ENCODE measurements around the gene FBXO3.

FBXO3 gene

DNA sequence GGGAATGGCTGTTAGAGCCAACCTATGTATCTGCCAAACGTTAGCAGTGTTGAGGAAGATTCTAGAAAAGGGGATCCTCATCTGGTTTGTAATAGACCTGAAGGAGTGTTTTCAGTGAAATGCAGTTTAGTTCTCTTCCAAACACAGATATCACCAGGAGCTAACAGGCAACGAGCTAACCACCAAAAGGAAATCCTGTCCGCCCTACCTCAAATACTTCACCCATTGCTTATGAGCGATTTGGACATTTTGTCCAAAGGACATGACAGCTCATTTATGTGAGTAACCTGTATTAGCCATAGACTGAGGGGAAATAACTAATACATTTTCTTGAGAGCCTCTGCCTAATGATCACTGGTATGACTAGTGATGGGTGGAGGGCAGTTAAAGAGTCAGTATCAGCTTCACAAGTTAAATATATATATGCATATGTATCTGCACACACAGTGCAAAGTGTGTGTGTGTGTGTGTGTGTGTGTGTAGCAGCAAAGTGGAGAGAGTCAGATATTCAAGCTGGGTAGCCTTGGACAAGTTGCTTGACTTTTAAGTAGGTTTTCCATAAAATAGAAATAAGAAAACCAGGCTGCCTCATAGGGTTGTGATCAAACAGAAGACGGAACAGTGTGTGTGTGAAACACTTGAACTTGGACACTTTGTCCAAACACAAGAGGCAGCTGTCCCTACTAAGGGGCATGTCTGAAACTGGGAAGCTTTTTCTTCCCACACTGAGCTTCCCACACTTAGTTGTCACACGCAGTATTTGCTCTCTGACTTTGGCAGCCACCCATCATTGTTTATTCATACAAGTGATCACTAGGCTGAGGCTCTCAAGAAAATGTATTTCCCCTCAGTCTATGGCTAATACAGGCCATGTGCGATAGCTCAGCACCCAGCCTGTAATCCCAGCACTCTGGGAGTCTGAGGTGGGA, 72.8 kb downstream of the FBXO3 start:
- DNase-seq (ENCODE audit: low spot score) = peak; percentile 90

- DNase-seq (ENCODE audit: low spot score) = peak; percentile 88
Observed at GRCh38 chr11:33700502-33701271, 73.6 kb downstream of the FBXO3 start, which contains the start of gene C11orf91. Gene C11orf91, minus strand, starts transcription at chr11:33700826. Its CDS starts 86 bp downstream, at chr11:33700740.

DNA sequence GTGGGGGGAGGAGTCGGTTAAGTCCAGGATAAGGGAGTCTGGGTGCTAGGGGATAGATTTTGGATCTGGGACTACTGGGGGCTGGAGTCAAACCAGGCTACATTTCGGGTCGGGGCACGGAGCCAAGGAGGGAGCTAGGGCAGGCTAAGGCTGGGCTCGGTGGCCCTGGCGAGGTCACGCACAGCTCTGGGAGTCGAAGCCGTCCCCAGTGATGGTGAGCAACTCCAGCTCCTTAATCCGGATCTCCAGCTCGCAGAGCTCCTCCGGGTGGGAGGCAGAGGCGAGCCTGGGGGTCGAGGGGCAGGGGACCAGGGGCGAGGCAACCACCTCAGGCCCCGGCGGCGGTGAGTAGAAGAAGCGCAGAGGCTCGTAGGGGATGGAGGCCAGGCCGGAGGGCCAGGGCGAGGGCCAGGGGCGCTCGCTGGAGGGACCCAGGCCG, 74.2 kb downstream of the FBXO3 start:
- no peak for DNase-seq (ENCODE audit: low spot score)

DNA sequence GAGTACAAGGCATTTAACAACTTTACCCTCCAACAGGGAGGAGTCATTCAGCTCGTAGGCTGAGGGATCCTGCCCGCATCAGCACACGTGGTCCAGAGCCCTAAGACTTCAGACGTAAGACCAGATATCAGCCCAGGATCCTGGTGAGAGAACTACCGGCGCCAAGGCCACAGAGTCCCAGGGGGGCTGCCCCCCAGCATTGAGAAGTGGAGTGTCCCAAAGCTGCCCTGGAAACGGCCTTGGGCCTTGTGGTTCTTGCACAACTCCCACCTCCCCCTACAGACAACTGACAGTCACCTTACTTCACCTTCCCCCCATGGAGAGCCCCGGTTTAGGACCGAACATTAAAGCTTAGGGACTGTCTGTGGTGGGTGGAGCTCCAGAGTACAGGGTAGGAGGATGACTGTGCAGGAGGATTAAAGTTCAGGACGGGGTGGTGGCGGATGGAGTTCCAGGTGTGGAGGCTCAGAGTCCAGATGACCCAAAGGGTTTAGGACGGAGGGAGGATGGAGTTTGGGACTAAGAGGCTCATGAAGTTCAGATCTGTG, 74.7 kb downstream of the FBXO3 start:
- no peak for DNase-seq (ENCODE audit: low spot score)

GRCh38 chr11:33698921-33699320, 75.4 kb downstream of the FBXO3 start:
- no peak for DNase-seq (ENCODE audit: low spot score)

DNA sequence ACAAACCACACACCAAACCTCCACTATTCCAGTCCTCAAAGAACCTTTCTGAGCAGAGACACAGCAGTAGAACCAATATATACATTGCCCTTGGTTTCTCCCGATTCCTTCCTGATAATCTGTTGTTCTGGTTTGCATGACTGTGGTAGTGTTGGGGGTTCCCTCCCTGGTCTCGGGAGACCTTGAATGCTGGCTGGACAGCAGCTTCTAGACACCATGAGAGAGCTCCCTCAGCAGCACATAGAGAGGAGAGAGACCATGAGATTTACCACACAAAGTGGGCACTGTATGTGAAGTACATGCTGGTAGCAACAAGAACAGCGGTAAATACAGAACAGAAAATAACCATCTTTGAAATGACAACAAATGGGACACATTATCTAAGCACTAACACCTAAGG, 76.3 kb downstream of the FBXO3 start:
- no peak for DNase-seq (ENCODE audit: low spot score)

DNA sequence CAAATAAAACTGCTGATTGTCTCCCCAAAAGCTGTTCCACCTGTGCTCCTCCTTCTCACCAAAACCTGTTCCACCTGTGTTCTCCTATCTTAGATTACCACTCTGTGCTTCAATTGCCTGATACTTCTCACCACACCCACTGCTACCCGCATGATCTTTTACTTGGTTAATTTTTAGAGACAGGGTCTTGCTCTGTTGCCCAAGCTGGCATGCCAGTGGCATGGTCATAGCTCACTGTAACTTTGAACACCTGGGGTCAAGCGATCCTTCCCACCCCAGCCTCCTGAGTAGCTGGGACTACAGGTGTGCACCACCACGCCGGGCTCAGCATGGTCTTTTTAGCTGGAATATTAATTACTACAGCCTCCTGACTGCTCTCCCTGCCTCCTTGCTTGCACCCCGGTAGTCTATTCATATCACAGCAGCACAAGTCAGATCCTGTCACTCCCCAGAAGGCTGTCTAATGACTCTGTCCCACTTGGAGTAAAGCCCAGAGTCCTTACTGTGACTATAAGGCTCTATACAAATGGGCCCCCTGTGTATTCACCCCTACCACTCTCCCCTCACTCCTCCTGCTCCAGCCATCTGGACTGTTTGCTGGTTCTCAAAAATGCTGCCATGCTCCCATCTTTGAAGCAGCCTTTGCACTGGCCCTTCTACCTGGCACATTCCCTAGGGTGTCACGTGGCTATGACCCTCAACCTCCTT, 77.2 kb downstream of the FBXO3 start:
- no peak for DNase-seq (ENCODE audit: low spot score)

DNA sequence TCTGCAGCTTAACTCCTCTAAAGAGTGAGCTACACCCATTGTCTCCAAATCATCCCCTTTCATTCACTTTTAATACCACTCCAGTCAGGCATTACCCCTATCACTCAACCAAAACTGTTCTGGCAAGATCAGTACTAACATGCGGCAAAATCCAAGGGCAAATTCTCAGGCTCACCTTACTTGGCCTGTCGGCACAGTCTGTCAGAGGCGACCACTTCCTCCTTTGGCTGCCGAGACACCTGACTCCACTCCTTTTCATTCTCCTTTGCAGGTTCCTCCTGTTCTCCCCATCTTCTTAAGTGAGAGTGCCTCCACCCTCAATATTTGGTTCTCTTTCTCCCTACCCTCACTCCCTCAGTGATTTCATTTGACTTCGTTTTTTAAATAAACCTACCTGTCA, 77.9 kb downstream of the FBXO3 start:
- no peak for DNase-seq (ENCODE audit: low spot score)

DNA sequence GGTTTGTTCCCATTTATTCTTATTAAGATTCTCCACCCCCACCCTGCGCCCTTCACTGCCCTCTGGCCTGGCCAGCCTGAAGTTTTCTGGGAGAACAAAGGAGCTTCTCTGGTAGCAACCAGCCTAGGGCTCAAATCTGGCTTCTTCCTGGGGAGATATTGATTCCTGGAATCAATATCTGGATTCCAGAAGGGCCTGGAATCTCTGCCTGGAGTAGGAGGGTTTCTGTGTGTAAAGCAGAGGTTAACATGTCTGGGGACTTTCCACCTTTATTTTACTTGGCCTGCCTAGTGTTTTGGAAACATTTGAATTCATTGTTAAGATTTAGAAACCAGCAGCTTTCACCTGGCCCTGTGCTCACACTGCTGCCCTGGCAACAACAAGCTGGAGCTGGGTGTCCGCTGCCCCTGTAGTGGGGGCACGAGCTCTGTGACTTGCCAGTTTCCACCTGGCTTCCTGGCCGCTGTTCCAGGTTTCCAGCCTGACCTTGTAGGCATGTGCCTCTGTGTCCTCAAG, 79.2 kb downstream of the FBXO3 start:
- DNase-seq (ENCODE audit: low spot score) = no peak

DNA sequence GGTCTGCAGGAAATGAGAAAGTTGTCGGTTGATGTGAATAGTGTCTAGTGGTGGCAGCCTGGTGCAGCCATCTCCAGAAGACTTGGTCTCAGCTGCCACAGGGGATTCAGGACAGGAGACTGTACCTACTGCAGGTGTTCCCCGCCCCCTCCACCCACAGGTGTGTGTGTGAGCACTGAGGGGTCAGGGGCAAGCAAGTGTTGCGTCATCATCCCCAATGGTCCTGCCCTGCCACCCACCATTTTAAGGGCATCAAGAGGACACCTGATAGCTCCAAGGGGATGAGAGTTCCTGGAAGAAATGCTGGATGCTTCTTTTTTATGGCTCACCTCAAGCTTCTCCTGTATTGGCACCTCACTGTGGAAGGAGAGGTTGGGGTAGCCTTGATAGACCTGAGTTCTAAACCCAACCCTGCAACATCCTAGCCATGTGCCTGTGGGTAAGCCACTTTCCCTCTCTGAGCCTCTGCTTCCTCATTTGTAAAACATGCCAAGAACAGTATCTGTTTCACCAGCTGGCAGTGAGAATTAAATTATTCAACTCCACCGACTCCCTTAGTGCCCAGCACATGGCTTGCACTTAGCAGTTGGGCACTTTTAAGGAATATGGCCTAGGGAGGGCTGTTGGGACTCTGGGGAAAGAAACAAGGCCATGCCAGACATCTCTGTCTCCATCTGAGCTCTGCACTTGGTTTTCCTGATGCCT, 79.8 kb downstream of the FBXO3 start:
- no peak for DNase-seq (ENCODE audit: low spot score)

DNA sequence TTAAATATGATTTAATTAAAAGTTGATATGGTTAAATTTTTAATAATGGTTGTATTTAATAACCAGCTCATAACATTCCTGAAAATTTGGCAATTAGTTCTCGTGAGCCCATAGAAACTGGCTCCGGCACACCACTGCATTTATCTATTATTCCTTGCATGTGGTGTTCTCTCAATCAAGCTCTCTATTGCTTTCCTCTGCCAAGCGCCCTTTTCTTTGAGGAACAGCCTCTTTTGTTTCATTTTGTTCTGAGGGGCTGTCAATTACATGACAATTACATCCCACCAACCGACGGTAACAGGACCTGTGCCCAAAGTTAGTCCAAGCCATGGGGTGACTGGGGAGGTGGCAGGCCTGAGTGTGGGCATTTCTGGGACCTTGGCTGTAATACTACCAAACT, 81.8 kb downstream of the FBXO3 start:
- DNase-seq (ENCODE audit: low spot score) = no peak

DNA sequence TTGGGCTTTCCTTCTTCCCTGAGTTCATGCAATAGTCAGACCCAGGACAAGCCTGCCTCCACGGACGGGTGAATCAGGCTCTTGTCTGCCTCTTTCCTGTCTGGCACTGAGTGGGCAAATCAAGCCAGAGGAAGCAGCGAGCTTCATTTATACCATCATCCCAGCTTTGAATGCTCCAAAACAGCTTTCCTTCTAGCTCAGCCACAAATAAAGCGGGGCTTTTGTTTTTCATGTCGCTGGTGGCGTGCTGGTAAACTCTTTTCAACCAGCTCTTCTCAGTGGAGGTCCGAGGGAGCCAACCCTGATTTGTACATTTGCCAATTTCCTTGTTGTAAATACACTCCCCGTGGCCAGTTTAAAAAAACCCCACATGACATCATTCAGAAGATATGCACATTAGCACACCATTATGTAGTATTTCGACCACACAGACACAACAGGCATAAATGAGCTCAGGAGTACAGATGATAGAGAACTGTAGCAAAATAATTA, 82.3 kb downstream of the FBXO3 start:
- peak; percentile 91 for DNase-seq (ENCODE audit: low spot score)

DNA sequence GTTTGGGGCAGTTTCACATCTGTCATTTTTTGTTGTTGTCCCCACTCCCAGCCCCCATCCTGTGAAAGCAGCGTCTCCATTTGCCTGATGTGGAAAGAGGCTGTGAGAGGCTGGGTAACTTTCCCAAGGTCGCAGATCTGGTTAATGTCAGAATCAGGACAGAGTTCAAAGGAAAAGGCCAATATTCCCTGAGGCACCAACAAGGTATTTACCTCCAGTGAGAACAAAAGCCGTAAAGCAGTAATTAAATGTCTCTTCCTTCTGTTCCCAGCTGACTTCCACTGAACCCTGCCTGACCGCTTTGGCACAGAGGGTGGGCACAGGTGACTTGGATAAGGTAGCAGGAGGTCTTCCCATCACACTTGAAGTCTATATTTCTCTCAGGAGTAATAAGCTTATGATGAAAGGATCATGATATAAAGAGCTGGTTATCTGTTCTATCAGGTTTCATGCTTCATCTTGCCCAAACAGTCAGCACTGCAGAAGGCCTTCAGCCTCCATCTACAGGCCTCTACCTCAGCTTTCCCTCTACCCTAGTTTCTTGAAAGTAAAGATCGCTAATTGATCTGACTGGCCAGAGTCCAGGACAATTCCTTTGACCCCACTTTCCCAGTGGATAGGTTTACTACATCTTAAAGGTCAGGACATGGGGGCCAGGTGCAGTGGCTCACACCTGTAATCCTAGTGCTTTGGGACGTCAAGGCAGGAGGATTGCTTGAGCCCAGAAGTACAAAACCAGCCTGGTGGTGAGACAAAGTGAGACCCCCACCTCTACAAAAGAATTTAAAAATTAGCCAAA, 83.1 kb downstream of the FBXO3 start:
- DNase-seq (ENCODE audit: low spot score) = no peak

Measured in globus pallidus (tissue), 1 donor.